Activated CD4-positive, alpha-beta T cell treated with anti-CD3 and anti-CD28 coated beads, Interleukin-2, amount 50 U/mL, for 4 hours (primary cell): Measurements from ENCODE around the gene EGR2.

Experiments
- DNase-seq, 2 experiments: peaks; one replicate each; pipeline ENCODE4 v3.0.0-alpha.2; 2020

Gene EGR2

DNA sequence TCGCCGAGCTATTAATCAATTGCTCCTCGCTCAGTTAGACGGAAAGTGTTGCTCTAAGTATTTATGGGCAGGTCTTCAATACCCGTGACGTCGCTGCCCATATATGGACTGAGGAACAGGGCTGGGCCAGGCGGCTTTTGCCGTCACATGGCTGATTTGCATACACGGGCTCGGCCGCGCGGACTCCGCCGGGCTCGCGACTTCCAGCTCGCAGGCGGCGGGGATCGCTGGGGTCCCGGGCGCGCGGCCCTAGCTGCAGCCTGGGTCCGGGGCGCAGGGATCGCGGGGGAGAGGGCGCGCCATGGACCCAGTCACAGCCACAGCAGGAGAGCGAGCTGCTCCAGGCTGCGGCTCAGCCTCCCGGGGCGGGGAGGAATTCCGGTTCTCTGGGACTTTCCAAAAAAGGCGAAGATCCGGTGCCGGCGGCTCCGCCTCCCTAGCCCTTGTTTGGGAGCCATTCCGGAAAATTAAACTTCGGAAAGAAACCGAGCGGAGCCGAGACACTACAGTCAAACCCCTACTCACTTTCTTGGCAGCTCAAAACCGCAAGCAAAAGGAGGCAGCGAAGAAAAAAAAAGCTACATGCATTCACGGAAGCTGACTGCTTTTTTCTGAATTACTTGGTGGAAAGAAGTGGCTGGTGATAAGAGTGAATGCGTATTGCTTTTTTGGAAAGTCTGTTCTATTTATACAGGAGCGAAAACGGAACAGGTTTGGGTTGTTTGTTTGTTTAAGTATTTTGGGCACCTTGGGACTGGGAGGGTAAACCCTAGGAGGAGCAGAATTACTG, at the start of gene EGR2:
Gene EGR2, minus strand, starts transcription at position 36 of the 790 bp plus-strand sequence. CDS start 337 bp downstream, outside the sequence.
- DNase-seq = peak; percentile 94 to 96

DNA sequence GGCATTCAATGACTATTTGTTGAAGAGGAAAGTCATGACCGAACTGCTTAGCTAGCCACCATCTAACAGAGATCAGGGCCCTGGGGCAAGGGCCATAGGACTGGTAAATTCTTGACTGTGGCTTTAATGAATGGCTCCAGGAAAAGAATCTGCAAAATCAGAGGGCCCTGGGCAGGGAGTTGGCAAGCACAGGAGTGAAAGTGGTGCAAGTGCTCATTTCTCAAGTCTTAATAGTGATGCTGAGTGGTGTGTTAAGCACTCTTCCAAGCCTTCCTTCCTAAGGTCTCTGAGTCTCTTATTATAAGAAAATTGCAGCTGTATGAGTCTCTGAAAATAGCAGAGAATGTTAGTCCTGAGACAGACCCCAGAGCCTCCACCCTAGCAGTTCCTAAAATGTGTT, 46.3 kb upstream of the EGR2 start:
- DNase-seq = no peak

DNA sequence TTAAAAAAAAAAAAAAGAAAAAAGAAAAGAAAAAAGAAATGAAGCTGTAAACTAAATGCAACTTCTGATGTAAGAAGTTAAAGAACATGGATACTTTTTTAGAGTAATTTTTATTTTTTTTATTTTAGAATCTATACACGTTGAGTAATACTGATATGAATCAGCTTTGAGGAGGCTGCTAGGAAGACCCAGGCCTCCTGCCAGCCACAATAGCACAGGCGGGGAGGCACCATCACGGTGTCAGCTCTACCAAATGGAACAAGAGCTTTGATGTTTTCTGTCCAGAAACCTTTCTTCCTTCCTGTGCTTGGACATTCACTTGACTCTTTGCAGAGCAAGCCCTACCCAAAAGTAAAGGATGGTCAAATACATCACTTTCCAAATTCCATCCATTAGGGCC, 45.3 kb upstream of the EGR2 start:
- no peak for DNase-seq

DNA sequence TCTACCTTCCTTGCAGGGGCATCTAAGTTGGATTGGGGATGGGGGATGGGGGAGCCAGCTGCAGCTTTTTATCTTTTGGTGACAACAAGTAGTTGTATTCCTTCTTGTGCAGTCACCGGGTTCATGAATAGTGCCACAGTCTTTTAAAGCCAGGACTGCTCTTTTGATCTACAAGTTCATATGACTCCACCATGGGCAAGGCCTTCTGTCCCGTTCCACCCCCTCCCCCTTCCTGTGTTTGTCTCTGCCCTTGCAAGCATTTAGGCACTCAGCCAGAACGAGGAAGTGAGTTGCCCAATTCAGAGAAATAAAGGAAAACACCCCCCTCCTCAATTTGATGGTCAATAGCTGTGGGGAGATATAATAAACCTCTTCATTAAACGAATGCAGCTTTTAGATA, 44.8 kb upstream of the EGR2 start:
- DNase-seq = no peak

DNA sequence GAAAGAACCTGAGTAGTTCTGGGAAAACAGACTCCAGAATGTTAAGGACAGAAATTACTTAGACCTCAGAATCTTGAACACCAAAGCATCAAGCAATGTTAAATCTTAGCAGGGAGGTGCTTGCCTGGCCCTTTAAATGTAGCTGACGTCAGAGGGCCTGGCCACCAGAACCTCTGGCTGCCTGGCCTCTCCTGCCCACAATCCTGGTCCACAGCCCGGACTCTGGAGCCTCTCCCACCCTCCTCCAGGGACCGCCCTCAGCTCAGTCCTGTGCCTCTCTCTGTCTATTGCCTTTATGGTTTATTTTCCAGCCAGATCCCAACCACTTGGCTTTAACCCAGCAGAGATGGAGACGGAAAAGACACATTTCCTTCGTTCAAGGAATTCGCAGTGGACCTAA, 42.2 kb upstream of the EGR2 start:
- no peak for DNase-seq

DNA sequence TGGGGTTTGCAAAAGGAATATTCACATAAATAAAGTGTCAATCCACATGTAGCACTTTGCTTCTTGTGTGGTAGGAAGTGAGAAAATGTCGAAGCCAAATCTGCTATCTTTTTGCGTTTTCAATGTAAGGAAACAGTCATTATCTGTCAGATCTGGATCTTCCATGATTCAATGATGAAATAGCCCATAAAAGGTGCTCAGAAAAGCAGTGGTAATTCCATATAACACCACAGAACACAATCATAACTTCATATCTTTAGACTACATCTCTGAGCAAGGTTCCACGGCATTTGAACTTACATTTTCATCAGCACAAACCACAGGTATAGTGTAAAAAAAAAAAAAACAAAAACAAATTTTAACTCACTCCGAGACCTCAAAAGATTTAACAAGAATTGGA, 39.9 kb upstream of the EGR2 start:
- no peak for DNase-seq

DNA sequence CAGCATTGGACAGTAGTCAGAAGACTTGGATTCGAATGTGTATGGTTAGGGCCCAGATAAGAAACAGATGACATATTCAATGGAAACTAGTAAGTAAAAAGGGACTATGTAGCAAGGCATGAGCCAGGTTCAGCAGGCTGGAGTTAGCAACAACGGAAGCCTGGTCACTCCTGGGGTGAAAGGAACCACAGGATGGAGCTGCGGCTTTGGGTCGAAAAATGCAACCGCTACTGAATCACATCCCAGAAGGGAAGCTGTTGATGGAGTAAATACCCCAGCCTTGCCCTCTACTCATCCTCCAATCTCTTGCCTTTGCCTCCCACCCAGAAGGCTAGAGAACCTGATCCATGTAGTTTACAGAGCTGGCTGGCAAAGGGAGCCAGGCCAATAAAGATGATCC, 37.5 kb upstream of the EGR2 start:
- no peak for DNase-seq

DNA sequence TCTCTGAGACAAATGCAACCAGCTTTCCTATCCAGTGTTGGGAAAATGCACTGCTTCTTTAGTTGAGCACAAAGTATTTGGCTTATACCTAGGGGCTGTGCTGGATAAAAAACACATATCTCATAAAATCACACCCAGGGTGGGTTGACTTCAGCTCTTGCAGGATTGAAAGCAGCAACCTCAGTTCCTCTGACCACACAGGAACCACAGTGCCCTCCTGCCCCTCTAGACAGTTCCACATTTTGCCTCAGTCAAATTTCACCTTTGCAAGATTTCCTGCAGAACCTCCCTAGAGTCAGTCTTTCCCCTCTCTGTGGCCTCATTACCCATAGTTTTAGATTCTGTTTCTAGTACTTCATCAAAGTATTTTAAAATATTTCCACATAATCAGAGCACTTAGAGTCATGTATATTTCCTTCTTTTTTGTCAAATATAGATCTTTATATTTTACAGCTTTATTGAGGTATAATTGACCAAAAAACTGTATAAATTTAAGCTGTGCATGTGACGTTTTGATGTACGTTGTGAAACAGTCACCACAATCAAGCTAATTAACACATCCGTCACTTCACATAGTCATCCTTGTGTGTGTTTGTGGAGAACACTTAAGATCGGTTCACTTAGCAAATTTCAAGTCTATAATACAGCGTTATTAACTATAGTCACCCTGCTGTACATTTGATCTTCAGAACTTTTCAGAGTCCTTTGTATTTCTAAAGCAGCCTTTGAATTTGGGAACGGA, 37.0 kb upstream of the EGR2 start:
- no peak for DNase-seq

DNA sequence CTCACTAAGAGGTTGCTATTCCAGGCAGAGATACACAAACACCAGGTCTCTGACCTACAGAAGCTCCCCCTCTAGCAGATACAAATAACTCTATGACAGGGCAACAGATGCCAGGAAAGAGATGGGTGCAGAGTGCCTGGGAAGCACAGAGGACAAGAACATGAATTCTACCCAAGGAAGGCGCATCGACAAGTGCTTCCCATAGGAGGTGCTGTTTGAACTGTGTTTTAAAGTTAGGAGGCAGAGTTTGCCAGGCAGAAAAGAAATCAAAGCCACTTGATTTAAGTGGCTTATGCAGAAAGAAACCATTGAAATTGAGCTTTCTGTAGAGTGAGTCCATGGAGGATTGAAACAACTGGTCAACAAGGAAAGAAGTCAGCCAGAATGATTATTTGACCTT, 35.3 kb upstream of the EGR2 start:
- DNase-seq = no peak

DNA sequence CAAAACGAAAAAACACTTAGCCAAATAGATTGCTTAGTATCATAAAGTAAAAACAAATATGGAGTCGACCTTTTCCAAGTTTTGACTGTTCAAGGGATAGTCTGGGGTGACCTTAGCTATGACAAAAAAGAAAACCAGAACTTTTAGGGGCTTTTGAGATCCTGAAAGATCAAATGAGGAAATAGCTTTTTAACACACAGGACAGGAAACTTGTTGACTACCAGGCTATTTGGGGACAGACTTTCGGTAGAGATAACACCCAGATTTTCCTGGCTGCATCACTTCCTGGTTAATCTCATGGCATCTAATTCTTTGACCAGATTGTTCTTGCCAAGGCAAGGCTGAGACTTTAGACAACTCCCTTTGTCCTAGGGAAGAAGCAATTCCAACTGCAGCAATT, 34.5 kb upstream of the EGR2 start:
- no peak for DNase-seq

DNA sequence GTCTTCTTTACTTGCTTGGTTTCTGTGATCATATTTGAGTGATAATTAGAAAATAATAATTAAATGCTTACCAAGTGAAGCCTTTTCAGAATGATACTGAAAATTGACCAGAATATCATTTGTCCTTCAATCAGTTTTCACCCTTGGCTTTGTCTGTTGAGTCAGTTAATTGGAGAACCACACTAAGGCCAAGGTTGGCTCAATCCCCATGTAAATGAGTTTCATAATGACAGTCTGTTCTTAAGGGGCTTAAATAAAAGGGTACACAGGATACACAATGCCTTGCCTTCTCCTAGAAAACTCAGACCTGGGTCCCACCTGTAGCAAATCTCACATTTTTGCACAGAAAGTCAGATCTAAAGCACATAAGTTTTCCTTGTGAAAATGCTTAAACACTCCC, 31.3 kb upstream of the EGR2 start:
- no peak for DNase-seq

DNA sequence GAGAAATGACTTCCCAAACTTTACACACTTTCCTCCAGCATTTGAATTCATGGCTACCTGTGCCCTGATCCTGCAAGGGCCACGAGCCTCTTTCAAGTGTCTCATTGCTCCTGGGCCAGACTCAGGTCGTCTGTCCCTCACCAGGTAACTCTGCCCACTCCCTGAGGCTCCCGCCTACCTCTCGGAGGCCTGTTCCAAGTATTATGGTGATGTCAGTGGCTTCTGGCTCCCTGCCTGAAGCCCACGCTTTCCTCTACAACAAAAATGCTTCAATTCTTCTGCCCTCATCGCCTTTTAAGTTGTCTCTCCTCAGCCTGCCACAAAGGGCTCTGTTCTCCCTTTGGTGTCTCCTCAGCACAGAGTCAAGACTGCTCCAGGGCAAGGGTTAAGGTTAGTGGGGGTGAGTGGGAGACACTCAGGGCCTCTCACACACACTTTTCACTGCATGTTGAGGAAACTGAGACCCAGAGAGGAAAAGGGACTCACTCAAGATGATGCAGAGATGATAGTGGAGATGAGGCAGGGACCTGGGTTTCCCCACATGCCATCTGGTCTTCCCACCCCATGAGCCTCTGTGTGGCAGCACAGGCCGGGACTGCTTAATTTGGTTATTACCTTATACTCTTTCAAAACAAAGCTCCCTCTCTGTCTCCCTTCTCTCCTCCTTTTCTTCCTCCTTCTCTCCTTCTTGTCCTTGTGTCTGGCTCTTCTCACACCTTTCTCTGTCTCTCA, 28.3 kb upstream of the EGR2 start:
- peak; percentile 3 to 8 for DNase-seq

DNA sequence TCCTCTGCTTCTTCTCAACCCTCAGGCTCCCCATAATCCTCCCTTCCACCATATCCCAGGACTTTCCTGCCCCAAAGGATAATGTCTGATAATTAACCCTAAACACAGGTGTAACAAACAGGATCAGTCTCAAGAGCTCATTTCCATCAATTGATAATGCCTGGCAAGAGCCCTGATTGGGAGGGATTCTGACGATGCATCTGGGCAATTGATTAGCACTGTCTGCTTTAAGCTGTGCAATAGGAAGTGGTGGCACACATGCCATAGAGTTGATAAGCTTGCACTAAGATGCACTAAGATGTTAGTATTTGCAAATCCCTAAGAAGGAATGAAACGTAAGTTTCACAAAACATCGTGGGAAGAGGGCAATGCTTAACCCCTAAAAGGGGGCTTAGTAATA, 27.4 kb upstream of the EGR2 start:
- DNase-seq = no peak

DNA sequence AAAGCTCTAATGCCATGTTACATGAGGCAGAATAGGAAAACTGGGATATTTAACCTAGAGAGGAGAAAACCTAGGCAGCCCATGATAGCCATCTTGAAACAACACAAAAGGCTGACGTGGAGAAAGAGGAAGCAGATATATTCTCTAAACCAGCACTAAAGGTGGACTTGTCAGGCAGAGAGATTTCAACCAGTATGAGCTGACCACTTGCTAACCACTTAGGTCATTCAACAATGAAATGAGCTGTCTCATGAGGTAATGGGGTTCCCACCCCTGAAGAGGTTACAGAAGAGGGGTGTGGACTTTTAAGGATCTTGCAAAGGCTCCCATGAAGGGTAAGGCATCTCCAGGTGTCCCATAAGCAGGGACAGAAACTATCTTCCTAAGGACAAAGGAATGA, 26.8 kb upstream of the EGR2 start:
- no peak for DNase-seq

DNA sequence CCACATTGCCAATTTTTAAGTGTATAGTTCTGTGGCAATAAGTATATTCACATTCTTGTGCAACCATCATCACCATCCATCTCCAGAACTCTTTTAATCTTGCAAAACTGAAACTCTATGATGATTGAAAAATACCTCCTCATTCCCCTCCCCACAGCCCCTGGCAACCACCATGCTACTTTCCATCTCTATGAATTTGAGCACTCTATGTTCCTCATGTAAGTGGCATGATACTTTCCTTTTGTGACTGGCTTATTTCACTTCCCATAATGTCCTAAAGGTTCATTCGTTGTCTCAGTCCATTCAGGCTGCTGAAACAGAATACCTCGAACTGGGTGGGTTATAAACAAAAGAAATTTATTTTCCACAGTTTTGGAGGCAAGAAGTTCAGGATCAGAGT, 23.4 kb upstream of the EGR2 start:
- DNase-seq = no peak

DNA sequence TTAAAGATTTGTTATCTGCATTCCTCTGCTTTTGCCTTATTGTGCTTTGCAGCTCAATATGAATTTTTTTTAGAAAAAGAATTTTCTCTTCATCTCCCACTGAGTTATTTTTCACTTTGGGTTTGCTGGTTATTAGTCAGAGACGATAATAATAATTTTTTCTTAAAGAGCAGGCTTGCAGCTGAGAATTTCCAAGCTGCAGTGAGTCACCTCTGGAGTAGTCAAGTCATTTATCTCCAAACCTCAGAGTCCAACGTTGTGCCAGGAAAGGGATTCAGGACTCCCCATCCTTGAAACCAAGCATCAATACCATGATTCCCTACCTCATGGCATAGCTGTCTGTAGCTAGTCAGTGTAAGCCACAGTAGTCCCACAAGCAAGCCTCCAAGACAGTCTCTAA, 15.2 kb upstream of the EGR2 start:
- DNase-seq = no peak

DNA sequence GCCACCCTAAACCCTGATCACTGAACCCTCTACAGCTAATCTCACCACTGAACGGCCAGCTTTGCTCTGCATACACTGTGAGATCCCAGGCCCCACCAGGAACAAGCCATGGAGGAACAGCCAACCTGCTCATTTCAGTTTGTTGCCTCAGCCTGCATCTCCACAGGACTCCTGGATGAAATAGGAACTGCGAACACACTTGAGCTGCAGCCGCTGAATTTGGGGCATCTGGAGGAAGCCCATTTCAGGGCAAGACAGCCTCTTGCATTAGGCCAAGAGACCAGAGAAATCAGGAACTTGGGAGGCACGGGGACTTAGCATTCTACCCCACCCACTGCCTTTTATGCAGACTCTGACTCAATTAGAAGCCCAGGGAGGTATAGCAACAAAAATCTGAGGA, 14.5 kb upstream of the EGR2 start:
- DNase-seq = no peak

DNA sequence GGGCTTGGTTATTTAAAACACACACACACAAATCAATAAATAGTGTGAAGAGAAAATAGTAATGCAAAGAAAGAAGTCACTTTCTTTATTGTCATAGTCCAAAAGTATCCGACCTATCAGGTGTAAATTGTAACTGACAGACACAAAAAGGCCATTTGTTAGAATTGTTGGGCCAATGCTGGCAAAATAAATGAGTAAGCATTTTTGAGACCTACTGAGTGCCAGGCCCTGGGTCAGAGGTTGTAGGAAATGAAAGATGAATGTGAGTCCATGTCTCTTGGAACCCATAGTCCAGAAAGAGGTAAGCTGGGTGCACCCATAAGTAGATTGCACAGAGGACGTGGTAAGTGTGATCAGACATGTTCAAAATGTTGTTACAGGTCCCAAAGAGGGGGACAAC, 13.5 kb upstream of the EGR2 start:
- no peak for DNase-seq

DNA sequence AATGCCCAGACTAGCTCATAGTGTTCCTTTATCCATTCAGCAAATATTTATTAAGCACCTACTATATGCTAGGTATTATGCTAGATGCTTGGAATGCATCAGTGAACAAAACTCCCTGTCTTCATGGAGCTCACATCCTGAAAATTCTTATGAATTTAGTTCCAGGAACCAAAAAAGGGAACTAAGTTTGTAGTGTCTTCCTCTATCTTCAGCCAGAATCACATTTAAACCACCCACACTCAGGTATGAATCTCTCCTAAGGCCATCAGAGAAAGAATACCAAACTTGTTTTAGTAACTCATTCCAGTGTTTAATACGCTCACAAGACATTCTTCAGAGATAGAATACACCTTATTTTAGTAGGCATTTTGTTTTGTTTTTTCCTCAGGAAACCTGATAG, 10.1 kb upstream of the EGR2 start:
- no peak for DNase-seq

DNA sequence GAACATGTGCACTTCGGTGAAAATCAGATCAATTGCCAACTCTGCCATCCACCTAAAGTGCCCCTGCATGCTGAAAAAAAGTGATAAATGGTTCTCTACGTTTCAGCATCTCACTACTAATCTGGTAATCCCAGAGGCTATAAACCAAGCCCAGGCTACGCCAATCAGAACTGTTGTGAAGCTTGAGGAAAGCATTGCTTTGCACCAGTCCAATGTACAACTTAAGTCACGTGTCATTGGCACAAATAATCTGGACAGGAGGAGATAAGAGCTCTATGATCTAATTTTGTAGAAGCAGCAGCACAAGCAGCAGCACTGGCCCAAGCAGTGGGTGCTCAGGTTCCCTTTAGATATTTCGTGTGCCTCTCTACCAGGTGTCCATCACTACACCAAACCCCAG, 4.4 kb upstream of the EGR2 start:
- no peak for DNase-seq

DNA sequence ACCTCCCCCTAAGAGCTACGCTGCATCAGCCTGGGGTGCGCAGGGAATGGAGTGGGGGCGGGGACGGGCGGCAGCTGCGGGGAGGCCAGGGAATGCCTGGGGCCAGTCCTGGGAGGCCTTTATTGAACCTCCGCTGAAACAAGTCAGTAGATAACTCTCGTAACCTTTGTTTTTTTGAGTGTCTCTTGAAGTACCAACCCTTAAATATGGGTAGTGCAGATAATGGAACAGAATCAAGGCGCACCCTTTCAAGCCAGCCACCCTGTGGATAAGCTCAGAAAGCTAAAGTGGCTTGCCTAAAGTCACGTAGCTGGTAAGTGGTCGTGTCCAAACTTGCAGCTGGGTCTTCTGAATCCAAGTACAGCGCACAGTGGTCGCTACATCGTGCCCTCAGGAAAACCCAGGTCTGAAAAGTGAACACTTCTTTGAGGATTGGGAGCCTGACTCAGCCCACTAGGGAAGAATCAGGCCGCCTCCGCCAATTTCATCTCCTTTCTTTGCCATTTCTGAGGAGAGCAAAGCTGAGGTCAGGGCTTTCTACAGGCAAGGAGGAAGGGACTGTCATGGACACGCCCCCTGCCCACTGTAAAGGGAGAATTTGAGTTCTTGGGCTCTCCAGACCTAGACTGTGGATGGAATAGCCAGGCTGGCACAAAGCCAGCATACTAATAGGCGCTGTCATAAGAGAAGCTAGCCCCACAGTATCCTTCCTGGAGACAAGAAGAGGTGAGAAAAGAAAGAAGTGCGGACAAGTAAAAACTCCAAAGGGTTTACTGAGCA, 3.2 kb upstream of the EGR2 start:
- no peak for DNase-seq

DNA sequence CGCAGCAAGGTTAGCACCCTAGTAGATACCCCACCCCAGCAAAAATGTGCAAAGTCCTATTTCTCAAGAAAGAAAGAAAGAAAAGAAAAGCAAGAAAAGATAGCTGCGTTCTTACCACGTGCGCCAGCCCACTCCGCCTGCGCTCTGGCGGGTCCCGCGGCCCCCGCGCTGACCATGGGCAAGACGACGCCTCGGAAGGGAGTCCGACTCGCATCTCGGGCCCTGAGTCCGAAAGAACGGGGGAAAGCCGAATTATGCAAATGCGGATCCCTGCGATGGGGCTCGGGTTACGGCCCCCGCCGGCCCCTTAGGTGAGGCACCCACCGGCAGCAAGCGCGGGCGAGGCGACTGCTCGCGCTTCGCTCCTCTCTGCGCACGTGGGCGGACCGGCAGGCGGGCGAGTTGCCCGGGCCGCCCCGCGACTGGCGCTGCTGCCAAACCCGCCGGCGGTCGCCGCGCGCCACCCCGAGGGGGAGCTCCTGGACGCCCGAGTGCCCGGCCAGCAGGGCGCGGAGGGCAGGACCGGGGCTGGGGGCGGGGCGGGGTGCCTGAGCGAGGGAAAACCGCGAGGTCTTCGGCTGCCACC, 2.4 kb upstream of the EGR2 start:
- DNase-seq = peak; percentile 57 to 71
